IMR-90 (cell line): ENCODE measurements around the gene TMEM181. TPM values are rescaled to one million over a fixed set of nuclear protein-coding genes. Genes with fewer than 3 reads are reported as not detected.

Experiments used
- ATAC-seq: fragments of 200-7000 bp; cut with Tn5 transposase; 2 replicates; pipeline ENCODE4 v1.9.1; 2020; ENCODE audit warnings: low read depth, mild to moderate bottlenecking, moderate library complexity
- BruUV-seq: library from RNA; stranded (reverse); fragments of 400-500 nt; replicated peaks from 2 replicates; lab custom pipeline; 2021; lab: Mats Ljungman, UMichigan
- CTCF ChIA-PET: fragments of 300-600 bp; formaldehyde crosslinking; extraction: SDS; loops from one replicate; lab custom pipeline; 2021; ENCODE audit warnings: antibody characterized with exemption; lab: Yijun Ruan, JAX
- POLR2A ChIA-PET: fragments of 300-600 bp; sonication (Branson Sonifier 250); formaldehyde crosslinking; loops from one replicate; lab custom pipeline; 2022; ENCODE audit warnings: antibody characterized with exemption; ENCODE audit not compliant: unreplicated experiment; lab: Charles Lee
- DNase-seq: peaks from one replicate; pipeline ENCODE4 v3.0.0; 2013
- H2AFZ ChIP-seq: replicated peaks from 2 replicates; pipeline ENCODE3; 2013; ENCODE audit warnings: low read length, mild to moderate bottlenecking; ENCODE audit not compliant: poor library complexity
- H2AK5ac ChIP-seq: 2 replicates; pipeline ENCODE4 v1.6.1; 2013; ENCODE audit warnings: low read depth, low read length, inconsistent platforms
- H2AK9ac ChIP-seq: replicated peaks from 2 replicates; pipeline ENCODE3; 2013; ENCODE audit warnings: mild to moderate bottlenecking, low read depth, low read length, moderate library complexity; ENCODE audit not compliant: poor library complexity
- H2BK120ac ChIP-seq: 2 replicates; pipeline ENCODE4 v1.6.1; 2013; ENCODE audit warnings: low read depth, low read length, inconsistent platforms
- H2BK15ac ChIP-seq: 3 replicates; pipeline ENCODE4 v1.6.1; 2013; ENCODE audit warnings: low read depth, low read length, inconsistent platforms
- H2BK20ac ChIP-seq: 2 replicates; pipeline ENCODE4 v1.6.1; 2013; ENCODE audit warnings: low read depth, mild to moderate bottlenecking, inconsistent platforms, low read length, moderate library complexity
- H2BK5ac ChIP-seq: 2 replicates; pipeline ENCODE4 v1.6.1; 2013; ENCODE audit warnings: mild to moderate bottlenecking, low read depth, low read length, inconsistent platforms; ENCODE audit not compliant: poor library complexity, severe bottlenecking
- H3K14ac ChIP-seq: replicated peaks from 2 replicates; pipeline ENCODE4 v1.6.1; 2013; ENCODE audit warnings: low read depth, low read length, inconsistent platforms
- H3K18ac ChIP-seq: 2 replicates; pipeline ENCODE4 v1.6.1; 2013; ENCODE audit warnings: low read depth, low read length, control low read depth
- H3K23ac ChIP-seq: 2 replicates; pipeline ENCODE4 v1.6.1; 2013; ENCODE audit warnings: low read depth, low read length, inconsistent platforms
- H3K27ac ChIP-seq: 2 replicates; pipeline ENCODE4 v1.5.1; 2013; ENCODE audit warnings: mild to moderate bottlenecking, control low read depth, low read length; ENCODE audit not compliant: insufficient read depth
- H3K27me3 ChIP-seq: 2 replicates; pipeline ENCODE4 v1.6.1; 2013; ENCODE audit warnings: low read length; ENCODE audit not compliant: control insufficient read depth, insufficient read depth
- H3K36me3 ChIP-seq: 2 replicates; pipeline ENCODE4 v1.6.1; 2013; ENCODE audit warnings: low read length, mixed read lengths; ENCODE audit not compliant: control insufficient read depth, insufficient read depth
- H3K4ac ChIP-seq: 2 replicates; pipeline ENCODE4 v1.6.1; 2013; ENCODE audit warnings: low read depth, low read length, inconsistent platforms
- H3K4me1 ChIP-seq: 2 replicates; pipeline ENCODE4 v1.6.1; 2013; ENCODE audit warnings: low read length, mixed read lengths; ENCODE audit not compliant: control insufficient read depth, insufficient read depth
- H3K4me2 ChIP-seq: 2 replicates; pipeline ENCODE4 v1.6.1; 2013; ENCODE audit warnings: low read depth, mild to moderate bottlenecking, control low read depth, low read length, moderate library complexity
- H3K4me3 ChIP-seq: 2 replicates; pipeline ENCODE4 v1.5.1; 2013; ENCODE audit warnings: low read depth, mild to moderate bottlenecking, control low read depth, low read length, moderate library complexity; ENCODE audit not compliant: insufficient read depth
- H3K56ac ChIP-seq: 2 replicates; pipeline ENCODE4 v1.6.1; 2013; ENCODE audit warnings: low read length, inconsistent platforms; ENCODE audit not compliant: insufficient read depth; ENCODE audit errors: extremely low read depth
- H3K79me1 ChIP-seq, 2 experiments: 2 replicates each; pipeline ENCODE4 v1.6.1; 2013; ENCODE audit warnings: low read length in 2 of 2, inconsistent platforms in 1 of 2, low read depth in 1 of 2
- H3K9ac ChIP-seq: 2 replicates; pipeline ENCODE4 v1.6.1; 2013; ENCODE audit warnings: low read depth, low read length, control low read depth
- H3K9me1 ChIP-seq: 2 replicates; pipeline ENCODE4 v1.6.1; 2013; ENCODE audit warnings: low read length, inconsistent platforms; ENCODE audit not compliant: insufficient read depth
- H3K9me3 ChIP-seq: 2 replicates; pipeline ENCODE4 v1.6.1; 2013; ENCODE audit warnings: low read length; ENCODE audit not compliant: control insufficient read depth, insufficient read depth
- H4K20me1 ChIP-seq: 2 replicates; pipeline ENCODE4 v1.6.1; 2013; ENCODE audit warnings: low read length, inconsistent platforms; ENCODE audit not compliant: insufficient read depth
- H4K5ac ChIP-seq: 2 replicates; pipeline ENCODE4 v1.6.1; 2013; ENCODE audit warnings: mild to moderate bottlenecking, low read depth, low read length, control low read depth
- H4K8ac ChIP-seq, 2 experiments: 2 replicates each; pipeline ENCODE4 v1.6.1; 2013; ENCODE audit warnings: low read depth in 2 of 2, low read length in 2 of 2, control low read depth in 1 of 2, inconsistent platforms in 1 of 2
- H4K91ac ChIP-seq: 2 replicates; pipeline ENCODE4 v1.6.1; 2013; ENCODE audit warnings: low read depth, low read length, inconsistent platforms; ENCODE audit not compliant: insufficient read depth
- BHLHE40 ChIP-seq: fragments of 150-350 bp; IDR thresholded peaks from 2 replicates; pipeline ENCODE4 v1.6.1; 2016; ENCODE audit warnings: mild to moderate bottlenecking, low read depth, low read length
- CEBPB ChIP-seq: IDR thresholded peaks from 2 replicates; pipeline ENCODE4 v1.6.1; 2012; ENCODE audit warnings: low read depth, low read length, improper control_type of control experiment
- CHD1 ChIP-seq: IDR thresholded peaks from 2 replicates; pipeline ENCODE4 v1.6.1; 2012; ENCODE audit warnings: low read depth, low read length, improper control_type of control experiment
- ELK1 ChIP-seq: fragments of 150-350 bp; IDR thresholded peaks from 2 replicates; pipeline ENCODE4 v1.6.1; 2016; ENCODE audit warnings: low read depth, mild to moderate bottlenecking, low read length, moderate library complexity, borderline replicate concordance
- FOS ChIP-seq: fragments of 150-350 bp; IDR thresholded peaks from 2 replicates; pipeline ENCODE4 v1.6.1; 2016; ENCODE audit warnings: low read depth, low read length
- MAFK ChIP-seq: IDR thresholded peaks from 2 replicates; pipeline ENCODE4 v1.6.1; 2012; ENCODE audit warnings: low read depth, low read length, improper control_type of control experiment
- MXI1 ChIP-seq: IDR thresholded peaks from 2 replicates; pipeline ENCODE4 v1.6.1; 2012; ENCODE audit warnings: low read depth, mild to moderate bottlenecking, low read length, moderate library complexity, borderline replicate concordance
- POLR2A ChIP-seq: IDR thresholded peaks from 2 replicates; pipeline ENCODE4 v1.6.1; 2012; ENCODE audit warnings: mild to moderate bottlenecking, low read depth, low read length
- RCOR1 ChIP-seq: IDR thresholded peaks from 2 replicates; pipeline ENCODE4 v1.6.1; 2012; ENCODE audit warnings: mild to moderate bottlenecking, low read length, improper control_type of control experiment; ENCODE audit not compliant: insufficient replicate concordance
- RFX5 ChIP-seq: IDR thresholded peaks from 2 replicates; pipeline ENCODE4 v1.8.0; 2012; ENCODE audit warnings: low read depth, mild to moderate bottlenecking, low read length, moderate library complexity
- SMC3 ChIP-seq: fragments of 150-350 bp; IDR thresholded peaks from 2 replicates; pipeline ENCODE4 v1.6.1; 2016; ENCODE audit warnings: low read depth, mild to moderate bottlenecking, antibody characterized with exemption, low read length, moderate library complexity
- USF2 ChIP-seq: fragments of 150-350 bp; IDR thresholded peaks from 2 replicates; pipeline ENCODE4 v1.6.1; 2017; ENCODE audit warnings: mild to moderate bottlenecking, antibody characterized with exemption, low read length, low read depth
- WGBS, 2 experiments: methylation state at CpG; one replicate each; pipeline versions ENCODE4 v1.1.5 to v1.1.7; 2013; ENCODE audit warnings: missing lambda C conversion rate in 2 of 2; ENCODE audit not compliant: insufficient read length in 1 of 2; ENCODE audit errors: extremely low coverage in 2 of 2; 5-methylcytosine and 5-hydroxymethylcytosine counted together
- dilution Hi-C: fragments of 300-500 bp; cut with HindIII; formaldehyde crosslinking; loops from one replicate; pipeline ENCODE4 v1.14.3; 2018; ENCODE audit warnings: low sequenced_read_pairs; ENCODE audit not compliant: unreplicated experiment
- in situ Hi-C: fragments of 300-500 bp; cut with MboI; formaldehyde crosslinking; loops from 3 replicates; pipeline ENCODE4 v1.14.3; 2019; ENCODE audit warnings: low sequenced_read_pairs, inconsistent platforms, mixed read lengths
- intact Hi-C: fragments of 100-400 bp; cut with micrococcal nuclease; formaldehyde crosslinking; loops from 2 replicates; pipeline ENCODE4 v1.10.0; 2022
- polyA plus RNA-seq, 3 experiments: library from polyadenylated mRNA; depleted of rRNA; stranded (reverse); fragments of >200 nt; gene quantifications; 2 replicates each; pipeline ENCODE4 v1.2.3, GENCODE V29; 2012; ENCODE audit warnings: low replicate concordance in 1 of 3
- total RNA-seq: library from RNA; depleted of rRNA; stranded (reverse); fragments of >200 nt; gene quantifications from 2 replicates; pipeline ENCODE4 v1.2.3, GENCODE V29; 2012

The TMEM181 gene
- total and polyA plus RNA-seq, 2 of the 4 experiments (the other 2 are of a cell fraction): 22.8 to 27.8 TPM

GRCh38 chr6:158591134-158591809 is 31.4 kb downstream of the TMEM181 start:
- no TSS peak for BruUV-seq
- H3K23ac ChIP-seq: no peak overlapping the region
- no peak overlapping the region for H3K27ac ChIP-seq
- peaks cover 6% of the 10 kb centered on the region; the same call in 1 of the 2 replicates for H3K9me1 ChIP-seq
- no peaks in the 10 kb centered on the region for H4K20me1 ChIP-seq
- H3K56ac ChIP-seq: no peak overlapping the region
- POLR2A ChIA-PET: no interaction called here
- H3K79me1 ChIP-seq: peaks cover 0 to 8% of the 10 kb centered on the region in 2 experiments; a peak in 3 of 4 replicates
- no peak overlapping the region for H4K8ac ChIP-seq
- H3K27me3 ChIP-seq: no peaks in the 10 kb centered on the region
- H2BK5ac ChIP-seq: no peak overlapping the region
- no peak overlapping the region for H2AK5ac ChIP-seq
- intact Hi-C loops: no loop called here
- no peak overlapping the region for H3K4me2 ChIP-seq
- no peaks in the 10 kb centered on the region for H3K4me1 ChIP-seq
- no peak overlapping the region for H2AK9ac ChIP-seq
- H3K4me3 ChIP-seq: no peak overlapping the region
- DNase-seq (no peak), ATAC-seq (no peak)
- in situ Hi-C loops: no loop called here
- no peak overlapping the region for H4K5ac ChIP-seq
- H2AFZ ChIP-seq: no peak overlapping the region
- no peaks in the 10 kb centered on the region for H3K9me3 ChIP-seq
- dilution Hi-C loops: no loop called here
- no peak overlapping the region for H2BK20ac ChIP-seq
- no peak overlapping the region for H2BK15ac ChIP-seq
- H4K91ac ChIP-seq: no peak overlapping the region
- H2BK120ac ChIP-seq: no peak overlapping the region
- H3K36me3 ChIP-seq: peaks cover 56% of the 10 kb centered on the region
- H3K14ac ChIP-seq: no peak overlapping the region
- TF ChIP-seq USF2 (no peak), CHD1 (no peak), FOS (no peak), RFX5 (no peak), RCOR1 (no peak), POLR2A (no peak), CEBPB (no peak), MAFK (no peak), SMC3 (no peak), BHLHE40 (no peak), ELK1 (no peak), MXI1 (no peak)
- H3K9ac ChIP-seq: no peak overlapping the region
- no peak overlapping the region for H3K4ac ChIP-seq
- no peak overlapping the region for H3K18ac ChIP-seq
- CTCF ChIA-PET: no interaction called here
- WGBS, 2 experiments: 100% methylated on average over 1 of the region's 7 CpGs; no CpG with 5 or more reads in 1 of the 2 experiments
